Astrocyte of the cerebellum (primary cell): ENCODE data around the gene UXT.

ENCODE experiments used
- DNase-seq: peaks from one replicate; pipeline ENCODE4 v3.0.0-alpha.2; 2011; ENCODE audit warnings: low read depth
- H3K4me3 ChIP-seq: 2 replicates; pipeline ENCODE4 v1.5.1; 2011; ENCODE audit warnings: mild to moderate bottlenecking, low read depth, low read length, moderate library complexity
- in situ Hi-C: cut with HindIII; loops from 2 replicates; pipeline ENCODE4 v1.10.0; 2017; ENCODE audit warnings: low sequenced_read_pairs
- TF ChIP-seq, protein P1 (sequence below): IDR thresholded peaks from 2 replicates; pipeline ENCODE4 v1.5.1; 2012; ENCODE audit warnings: low read length, low read depth, moderate library complexity, mild to moderate bottlenecking; ENCODE audit errors: missing control alignments

Gene UXT, protein sequence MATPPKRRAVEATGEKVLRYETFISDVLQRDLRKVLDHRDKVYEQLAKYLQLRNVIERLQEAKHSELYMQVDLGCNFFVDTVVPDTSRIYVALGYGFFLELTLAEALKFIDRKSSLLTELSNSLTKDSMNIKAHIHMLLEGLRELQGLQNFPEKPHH

DNA sequence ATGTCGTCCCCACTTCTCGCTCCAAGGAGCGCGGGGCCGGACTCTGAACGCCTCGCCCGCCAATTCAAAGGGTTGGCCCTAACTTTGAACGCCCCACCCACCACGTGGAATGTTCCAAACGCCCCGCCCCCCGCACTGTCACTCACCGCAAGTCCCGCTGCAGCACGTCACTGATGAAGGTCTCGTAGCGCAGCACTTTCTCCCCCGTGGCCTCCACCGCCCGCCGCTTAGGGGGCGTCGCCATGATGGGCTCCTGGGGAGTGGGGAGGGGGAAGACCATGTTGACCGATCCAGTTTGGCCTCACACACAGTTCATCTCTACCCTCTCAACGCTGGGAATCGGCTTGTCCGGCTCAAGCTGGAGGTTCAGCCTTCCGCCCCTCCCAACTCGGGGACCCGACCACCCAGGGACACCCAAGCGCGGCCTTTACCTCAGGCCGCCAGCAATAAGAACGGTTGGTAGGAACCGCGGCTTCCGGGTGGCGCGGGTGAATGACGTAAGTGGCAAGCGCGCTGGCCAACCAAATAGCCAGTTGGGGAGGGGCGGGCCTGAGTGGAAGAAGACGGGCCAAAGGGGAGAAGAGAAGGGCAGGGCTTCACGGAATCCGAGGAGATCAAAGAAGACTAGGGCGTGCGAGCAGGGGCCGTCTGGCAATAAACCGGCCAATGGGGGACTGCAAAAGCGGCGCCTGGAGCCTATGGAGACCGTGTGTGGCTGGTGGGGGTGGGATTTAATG, at the start of gene UXT:
UXT (minus strand) TSS at position 497 of the 737 bp plus-strand sequence; CDS start at position 244, 253 bp downstream.
- TF ChIP-seq, protein P1, sequence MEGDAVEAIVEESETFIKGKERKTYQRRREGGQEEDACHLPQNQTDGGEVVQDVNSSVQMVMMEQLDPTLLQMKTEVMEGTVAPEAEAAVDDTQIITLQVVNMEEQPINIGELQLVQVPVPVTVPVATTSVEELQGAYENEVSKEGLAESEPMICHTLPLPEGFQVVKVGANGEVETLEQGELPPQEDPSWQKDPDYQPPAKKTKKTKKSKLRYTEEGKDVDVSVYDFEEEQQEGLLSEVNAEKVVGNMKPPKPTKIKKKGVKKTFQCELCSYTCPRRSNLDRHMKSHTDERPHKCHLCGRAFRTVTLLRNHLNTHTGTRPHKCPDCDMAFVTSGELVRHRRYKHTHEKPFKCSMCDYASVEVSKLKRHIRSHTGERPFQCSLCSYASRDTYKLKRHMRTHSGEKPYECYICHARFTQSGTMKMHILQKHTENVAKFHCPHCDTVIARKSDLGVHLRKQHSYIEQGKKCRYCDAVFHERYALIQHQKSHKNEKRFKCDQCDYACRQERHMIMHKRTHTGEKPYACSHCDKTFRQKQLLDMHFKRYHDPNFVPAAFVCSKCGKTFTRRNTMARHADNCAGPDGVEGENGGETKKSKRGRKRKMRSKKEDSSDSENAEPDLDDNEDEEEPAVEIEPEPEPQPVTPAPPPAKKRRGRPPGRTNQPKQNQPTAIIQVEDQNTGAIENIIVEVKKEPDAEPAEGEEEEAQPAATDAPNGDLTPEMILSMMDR: no peak
- in situ Hi-C loops: no loop called here
- peak within 1 kb of the TSS; percentile 52 for H3K4me3 ChIP-seq
- peak; percentile 82 for DNase-seq

DNA sequence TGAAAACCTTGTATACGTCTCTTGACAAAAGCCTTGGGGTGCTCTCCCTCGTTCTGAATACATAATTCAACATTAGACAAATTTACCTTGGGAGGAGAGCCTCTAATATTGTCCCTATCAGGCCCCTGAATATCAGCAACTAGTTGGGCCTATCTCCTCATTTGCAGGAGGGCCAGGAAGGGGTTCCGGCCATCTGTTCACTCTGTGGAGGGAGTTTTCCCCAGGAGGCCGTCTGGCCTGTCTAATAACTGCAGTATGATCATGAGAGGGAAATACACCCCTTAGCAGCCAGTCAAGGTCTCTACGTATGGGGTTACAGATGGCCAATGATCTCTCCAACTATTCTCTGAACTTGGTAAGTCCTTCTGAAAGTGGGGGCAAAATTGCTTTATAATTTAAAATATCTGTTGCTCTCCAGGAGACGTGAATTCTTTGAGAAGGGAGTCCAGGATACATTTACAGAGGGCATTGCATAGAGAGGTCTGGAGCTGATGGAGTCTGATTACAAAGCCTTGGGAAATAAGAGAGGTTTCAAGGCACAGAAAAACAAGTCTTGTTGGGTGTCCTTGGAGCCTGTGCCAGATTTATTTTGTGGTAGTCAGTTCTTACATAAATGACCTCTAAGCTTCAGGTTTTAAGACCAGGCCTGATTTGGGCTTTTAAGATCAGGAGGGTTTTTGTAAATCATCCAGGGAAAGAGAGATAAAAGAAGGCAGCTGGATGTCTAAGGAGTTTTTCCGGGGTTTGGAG, 48.2 kb upstream of the UXT start:
- DNase-seq: no peak
- no peak overlapping the region for H3K4me3 ChIP-seq
- TF ChIP-seq, protein P1: no peak
- in situ Hi-C loops: no loop called here

DNA sequence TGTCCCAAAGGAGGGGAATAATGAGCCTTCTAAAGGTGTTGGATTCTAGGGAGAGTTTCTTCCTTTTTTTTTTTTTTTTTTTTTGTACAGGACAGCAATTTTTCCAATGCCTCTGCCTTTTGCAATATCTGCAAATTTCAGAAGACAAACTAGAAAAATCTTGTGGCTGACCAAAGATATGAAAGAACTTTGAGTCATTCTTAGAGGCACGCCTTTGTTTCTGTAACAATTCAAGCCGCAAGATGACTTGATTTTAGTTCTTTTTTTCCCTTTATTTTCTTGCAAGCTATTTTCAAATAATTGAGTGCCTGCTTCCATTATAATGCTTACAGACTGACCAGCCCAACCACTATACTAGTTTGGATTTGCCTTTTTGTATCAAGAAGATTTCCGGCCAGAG, 47.6 kb upstream of the UXT start:
- TF ChIP-seq, protein P1: no peak
- no peak for DNase-seq
- in situ Hi-C loops: no loop called here
- no peak overlapping the region for H3K4me3 ChIP-seq

DNA sequence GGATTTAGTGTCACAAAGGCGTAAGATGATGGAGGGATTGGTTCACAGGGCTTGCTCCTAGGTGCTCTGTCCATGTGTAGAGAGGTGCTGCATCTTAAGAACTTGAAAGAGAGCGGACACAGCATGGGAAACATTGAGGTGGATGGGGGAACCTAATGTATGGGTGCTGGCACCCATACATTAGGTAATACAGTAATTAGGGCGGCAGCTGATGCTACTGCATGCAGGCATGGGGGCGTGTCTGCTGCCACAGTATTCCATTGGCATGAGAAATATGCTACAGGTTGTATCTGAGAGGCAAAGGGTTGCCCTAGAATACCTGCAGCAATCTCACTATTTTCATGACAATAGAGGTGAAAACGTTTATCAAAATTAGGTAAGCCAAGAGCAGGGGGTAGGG, 45.8 kb upstream of the UXT start:
- TF ChIP-seq, protein P1: no peak
- H3K4me3 ChIP-seq: no peak overlapping the region
- no peak for DNase-seq
- in situ Hi-C loops: no loop called here

DNA sequence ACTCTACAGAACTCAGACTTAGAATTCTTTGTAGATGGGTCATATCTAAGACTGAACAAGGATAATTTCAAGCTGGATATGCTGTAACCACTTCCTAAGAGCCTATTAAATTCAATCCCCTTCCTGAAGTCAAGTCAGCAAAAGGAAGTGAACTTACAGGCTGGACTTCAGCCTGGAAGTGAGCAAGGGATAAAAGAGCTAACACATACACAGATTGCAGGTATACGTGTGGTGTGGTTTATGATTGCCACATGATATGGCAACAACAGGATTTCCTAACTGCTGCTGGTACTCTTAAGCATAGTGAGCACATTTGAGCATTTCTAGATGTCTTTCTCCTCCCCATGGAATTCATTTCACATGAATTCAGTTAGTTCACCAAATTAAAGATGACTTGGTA, 38.2 kb upstream of the UXT start:
- TF ChIP-seq, protein P1: no peak
- no peak overlapping the region for H3K4me3 ChIP-seq
- DNase-seq: no peak
- in situ Hi-C loops: no loop called here

DNA sequence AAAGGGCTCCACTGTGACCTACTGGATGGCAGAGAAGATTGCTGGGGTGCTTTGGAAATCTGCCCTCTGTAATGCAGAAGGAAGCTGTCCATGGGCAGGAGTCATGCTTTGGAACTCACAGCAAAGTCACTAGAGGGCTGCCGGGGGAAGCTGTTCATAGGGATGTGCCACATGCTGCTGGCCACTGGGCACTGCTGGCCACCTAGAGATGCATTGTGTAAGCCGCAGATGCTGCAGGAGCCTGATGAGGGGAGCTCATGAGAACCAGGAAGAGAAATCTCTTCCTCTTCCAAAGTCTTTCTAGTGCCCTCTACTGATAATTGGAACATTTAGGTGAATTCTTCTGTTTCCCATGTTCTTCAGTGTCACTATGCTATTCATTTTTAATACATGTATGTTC, 31.2 kb upstream of the UXT start:
- in situ Hi-C loops: no loop called here
- no peak overlapping the region for H3K4me3 ChIP-seq
- no peak for DNase-seq
- TF ChIP-seq, protein P1: no peak
